Measurements from ENCODE around the gene ZNF516.

ZNF516 gene

DNA sequence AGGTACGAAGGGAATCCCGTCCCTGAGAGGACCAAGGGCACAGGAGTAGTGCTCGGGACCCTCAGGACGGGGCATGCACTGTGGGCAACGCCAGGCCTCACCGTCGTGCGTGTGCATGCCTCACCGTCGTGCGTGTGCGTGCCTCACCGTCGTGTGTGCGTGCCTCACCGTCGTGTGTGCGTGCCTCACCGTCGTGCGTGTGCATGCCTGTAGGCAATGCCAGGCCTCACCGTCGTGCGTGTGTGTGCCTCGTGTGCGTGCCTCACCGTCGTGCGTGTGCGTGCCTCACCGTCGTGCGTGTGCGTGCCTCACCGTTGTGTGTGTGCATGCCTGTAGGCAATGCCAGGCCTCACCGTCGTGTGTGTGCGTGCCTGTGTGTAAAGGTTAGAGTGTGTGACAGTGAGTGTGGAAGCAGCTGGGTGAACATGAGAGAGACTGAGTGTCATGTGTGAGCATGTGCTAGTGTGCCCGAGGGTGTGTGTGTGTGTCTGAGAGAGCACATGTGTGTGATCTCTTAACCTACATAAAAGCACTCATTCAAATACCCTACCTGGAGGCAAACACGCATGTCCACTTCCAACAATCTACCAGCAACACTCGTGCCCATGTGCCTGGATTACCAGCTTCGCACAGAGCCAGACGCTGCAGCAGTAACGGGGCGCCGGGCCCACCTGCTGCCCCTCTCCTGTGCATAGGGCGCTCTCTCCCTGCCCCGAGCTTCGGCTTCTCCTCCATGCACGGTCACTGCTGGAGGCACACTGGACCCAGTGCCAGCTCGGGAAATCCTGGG, 36.3 kb downstream of the ZNF516 start:
- TF ChIP-seq TAF1 (IDR thresholded peaks at IDR 0.05; ENCODE audit: borderline replicate concordance, low read depth, low read length) (no peak), POLR2AphosphoS5 (IDR thresholded peaks at IDR 0.05; ENCODE audit: low read depth, low read length) (no peak), POLR2A (IDR thresholded peaks at IDR 0.05; ENCODE audit: low read depth, low read length) (no peak)
- no peak for FAIRE-seq
- no peak for DNase-seq (ENCODE audit: insufficient read length)

GRCh38 chr18:76457957-76458356, 37.1 kb downstream of the ZNF516 start:
- FAIRE-seq (no peak), DNase-seq (ENCODE audit: insufficient read length) (no peak)
- TF ChIP-seq POLR2AphosphoS5 (IDR thresholded peaks at IDR 0.05; ENCODE audit: low read depth, low read length), result no peak
- TF ChIP-seq POLR2A (IDR thresholded peaks at IDR 0.05; ENCODE audit: low read depth, low read length), result no peak

GRCh38 chr18:76457475-76457874, 37.6 kb downstream of the ZNF516 start:
- TF ChIP-seq POLR2AphosphoS5 (IDR thresholded peaks at IDR 0.05; ENCODE audit: low read depth, low read length), result no peak
- TF ChIP-seq TAF1 (IDR thresholded peaks at IDR 0.05; ENCODE audit: borderline replicate concordance, low read depth, low read length), result no peak
- TF ChIP-seq POLR2A (IDR thresholded peaks at IDR 0.05; ENCODE audit: low read depth, low read length), result no peak
- DNase-seq (ENCODE audit: insufficient read length) (no peak), FAIRE-seq (no peak)

GRCh38 chr18:76456823-76457222, 38.2 kb downstream of the ZNF516 start:
- FAIRE-seq (no peak), DNase-seq (ENCODE audit: insufficient read length) (no peak)
- TF ChIP-seq POLR2A (IDR thresholded peaks at IDR 0.05; ENCODE audit: low read depth, low read length) (no peak), POLR2AphosphoS5 (IDR thresholded peaks at IDR 0.05; ENCODE audit: low read depth, low read length) (no peak), TAF1 (IDR thresholded peaks at IDR 0.05; ENCODE audit: borderline replicate concordance, low read depth, low read length) (no peak)

- no peak for TF ChIP-seq POLR2AphosphoS5 (IDR thresholded peaks at IDR 0.05; ENCODE audit: low read depth, low read length)
- TF ChIP-seq POLR2A (IDR thresholded peaks at IDR 0.05; ENCODE audit: low read depth, low read length), result no peak
- no peak for TF ChIP-seq TAF1 (IDR thresholded peaks at IDR 0.05; ENCODE audit: borderline replicate concordance, low read depth, low read length)
- no peak for DNase-seq (ENCODE audit: insufficient read length)
- peak; percentile 56 for FAIRE-seq
Measured at GRCh38 chr18:76456018-76456750, 38.9 kb downstream of the ZNF516 start.

- no peak for DNase-seq (ENCODE audit: insufficient read length)
- FAIRE-seq, result no peak
- TF ChIP-seq POLR2AphosphoS5 (IDR thresholded peaks at IDR 0.05; ENCODE audit: low read depth, low read length), result no peak
- no peak for TF ChIP-seq POLR2A (IDR thresholded peaks at IDR 0.05; ENCODE audit: low read depth, low read length)
Measured at GRCh38 chr18:76455003-76455676, 39.9 kb downstream of the ZNF516 start.

DNA sequence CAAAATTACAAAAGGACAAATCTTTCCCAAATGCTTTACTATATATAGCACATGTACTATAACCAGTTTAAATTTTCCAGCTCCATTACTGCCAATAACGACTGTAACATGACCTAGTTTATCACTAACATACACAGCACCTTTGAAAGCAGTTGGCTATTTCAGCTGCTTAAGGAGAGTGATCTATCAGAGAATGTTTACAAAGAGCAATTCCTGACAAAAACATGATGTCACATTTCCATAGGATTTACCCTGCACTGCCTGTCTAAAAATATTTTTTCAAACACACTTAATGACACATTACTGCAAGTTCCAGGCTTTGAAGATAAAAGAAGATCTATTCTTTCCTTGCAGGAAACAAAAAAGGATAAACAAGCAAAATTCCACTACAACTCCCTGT, 40.6 kb downstream of the ZNF516 start:
- no peak for FAIRE-seq
- no peak for TF ChIP-seq POLR2AphosphoS5 (IDR thresholded peaks at IDR 0.05; ENCODE audit: low read depth, low read length)
- no peak for TF ChIP-seq TAF1 (IDR thresholded peaks at IDR 0.05; ENCODE audit: borderline replicate concordance, low read depth, low read length)
- no peak for TF ChIP-seq POLR2A (IDR thresholded peaks at IDR 0.05; ENCODE audit: low read depth, low read length)
- no peak for DNase-seq (ENCODE audit: insufficient read length)

DNA sequence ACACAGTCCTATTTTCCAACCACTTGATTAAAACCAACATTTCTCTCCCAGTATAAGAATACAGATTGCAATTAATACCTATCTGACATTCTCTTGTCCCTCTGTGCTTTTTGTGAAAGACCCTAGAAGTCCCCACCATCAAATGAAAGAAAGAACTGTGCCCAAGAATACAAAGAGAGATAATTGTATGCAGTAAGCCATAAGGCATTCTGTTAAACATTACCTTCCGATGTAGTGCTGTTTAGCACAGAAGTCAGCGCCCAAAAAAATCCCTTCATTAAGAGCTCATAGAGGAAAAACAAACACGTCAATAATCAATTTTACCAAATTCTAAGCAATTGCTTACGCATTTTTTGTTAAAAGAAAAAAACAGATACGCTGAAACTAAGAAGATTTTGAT, 41.1 kb downstream of the ZNF516 start:
- FAIRE-seq (no peak), DNase-seq (ENCODE audit: insufficient read length) (no peak)
- no peak for TF ChIP-seq TAF1 (IDR thresholded peaks at IDR 0.05; ENCODE audit: borderline replicate concordance, low read depth, low read length)
- no peak for TF ChIP-seq POLR2AphosphoS5 (IDR thresholded peaks at IDR 0.05; ENCODE audit: low read depth, low read length)
- no peak for TF ChIP-seq POLR2A (IDR thresholded peaks at IDR 0.05; ENCODE audit: low read depth, low read length)

- no peak for FAIRE-seq
- no peak for DNase-seq (ENCODE audit: insufficient read length)
- TF ChIP-seq TAF1 (IDR thresholded peaks at IDR 0.05; ENCODE audit: borderline replicate concordance, low read depth, low read length), result no peak
- TF ChIP-seq POLR2AphosphoS5 (IDR thresholded peaks at IDR 0.05; ENCODE audit: low read depth, low read length), result no peak
- TF ChIP-seq POLR2A (IDR thresholded peaks at IDR 0.05; ENCODE audit: low read depth, low read length), result no peak
Measured at GRCh38 chr18:76453057-76453561, 41.9 kb downstream of the ZNF516 start.

GRCh38 chr18:76452357-76452756, 42.7 kb downstream of the ZNF516 start:
- no peak for TF ChIP-seq TAF1 (IDR thresholded peaks at IDR 0.05; ENCODE audit: borderline replicate concordance, low read depth, low read length)
- TF ChIP-seq POLR2AphosphoS5 (IDR thresholded peaks at IDR 0.05; ENCODE audit: low read depth, low read length), result no peak
- no peak for TF ChIP-seq POLR2A (IDR thresholded peaks at IDR 0.05; ENCODE audit: low read depth, low read length)
- FAIRE-seq (no peak), DNase-seq (ENCODE audit: insufficient read length) (no peak)

Measured in GM12892 (cell line).